GM21381 (cell line): Measurements from ENCODE around the gene MIXL1.
"Not testable (repeated sequence)": the region's sequence is repeated elsewhere in the genome, so short reads cannot be mapped to it uniquely, and the experiment has no call there.

Experiments
- ATAC-seq: cut with Tn5 transposase; IDR thresholded peaks from one replicate; pipeline ENCODE4 v1.9.1; 2021; ENCODE audit warnings: mild to moderate bottlenecking, moderate library complexity; ENCODE audit not compliant: unreplicated experiment

MIXL1 gene

GRCh38 chr1:226212545-226212944 is 10.9 kb upstream of the MIXL1 start:
- ATAC-seq: no peak

- ATAC-seq: no peak
Measured at GRCh38 chr1:226215239-226215638, 8.2 kb upstream of the MIXL1 start.

- no peak for ATAC-seq
Measured at GRCh38 chr1:226216056-226216455, 7.4 kb upstream of the MIXL1 start.

GRCh38 chr1:226217273-226217672 is 6.2 kb upstream of the MIXL1 start:
- no peak for ATAC-seq

- no peak for ATAC-seq
Measured at GRCh38 chr1:226220473-226221189, 2.8 kb upstream of the MIXL1 start.

GRCh38 chr1:226222686-226223085 is 778 bp upstream of the MIXL1 start:
- no peak for ATAC-seq

GRCh38 chr1:226223786-226224244 is 351 bp downstream of the MIXL1 start:
- peak; percentile 51 for ATAC-seq

- no peak for ATAC-seq
Measured at GRCh38 chr1:226226601-226227000, 3.1 kb downstream of the MIXL1 start.

GRCh38 chr1:226233293-226233692 is 9.8 kb downstream of the MIXL1 start:
- ATAC-seq: no peak

GRCh38 chr1:226233806-226234205 is 10.3 kb downstream of the MIXL1 start:
- ATAC-seq: no peak

- no peak for ATAC-seq
Measured at GRCh38 chr1:226236826-226237225, 13.4 kb downstream of the MIXL1 start.

- ATAC-seq: no peak
Measured at GRCh38 chr1:226239421-226239820, 16.0 kb downstream of the MIXL1 start.

GRCh38 chr1:226248091-226248490 is 24.6 kb downstream of the MIXL1 start:
- ATAC-seq: no peak

GRCh38 chr1:226248796-226249195 is 25.3 kb downstream of the MIXL1 start:
- ATAC-seq: no peak

- no peak for ATAC-seq
Measured at GRCh38 chr1:226250511-226250910, 27.0 kb downstream of the MIXL1 start.

- not testable (repeated sequence) for ATAC-seq
Measured at GRCh38 chr1:226252841-226253240, 29.4 kb downstream of the MIXL1 start.

GRCh38 chr1:226253933-226254332 is 30.5 kb downstream of the MIXL1 start:
- no peak for ATAC-seq

- ATAC-seq: no peak
Measured at GRCh38 chr1:226255380-226255779, 31.9 kb downstream of the MIXL1 start.

GRCh38 chr1:226261818-226262217 is 38.4 kb downstream of the MIXL1 start:
- ATAC-seq: no peak

GRCh38 chr1:226268421-226269124 is 45.1 kb downstream of the MIXL1 start:
- ATAC-seq: no peak

GRCh38 chr1:226272233-226272902 is 48.9 kb downstream of the MIXL1 start:
- ATAC-seq: not testable (repeated sequence)

- ATAC-seq: no peak
Measured at GRCh38 chr1:226274138-226274537, 50.7 kb downstream of the MIXL1 start.
